Head of caudate nucleus (tissue), 42 donors: ENCODE data around the gene NCAPG.
"Not testable (repeated sequence)": the region's sequence is repeated elsewhere in the genome, so short reads cannot be mapped to it uniquely, and the experiment has no call there.

Experiments
- DNase-seq, 42 donors: peaks; one replicate each; pipeline versions ENCODE4 v3.0.0 to v3.0.0-alpha.2; 2020 to 2021; ENCODE audit warnings: mixed read lengths in 7 of 42
- intact Hi-C: fragments of 100-400 bp; cut with DNase I; formaldehyde crosslinking; loops from one replicate; pipeline ENCODE4 v1.15.0; 2022

The NCAPG gene

DNA sequence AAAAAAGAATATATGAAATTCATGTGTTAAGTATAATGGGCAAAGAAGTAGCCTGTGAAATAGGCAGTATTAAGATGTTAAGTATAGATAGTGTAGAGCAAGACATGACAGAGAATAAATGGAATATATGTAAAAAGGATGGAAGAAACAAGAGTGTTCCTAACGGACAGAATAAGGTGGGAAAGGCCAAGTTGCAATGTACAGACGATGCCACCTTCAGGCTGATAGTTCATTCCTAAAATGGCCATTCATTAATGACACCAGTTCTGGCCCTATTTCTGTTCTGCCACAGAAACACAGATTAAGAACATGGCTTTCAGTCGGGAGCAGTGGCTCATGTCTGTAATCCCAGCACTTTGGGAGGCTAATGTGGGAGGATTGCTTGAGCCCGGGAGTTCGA is 24.9 kb upstream of the NCAPG start:
- intact Hi-C loops, result no loop called here
- DNase-seq, result no peak

DNA sequence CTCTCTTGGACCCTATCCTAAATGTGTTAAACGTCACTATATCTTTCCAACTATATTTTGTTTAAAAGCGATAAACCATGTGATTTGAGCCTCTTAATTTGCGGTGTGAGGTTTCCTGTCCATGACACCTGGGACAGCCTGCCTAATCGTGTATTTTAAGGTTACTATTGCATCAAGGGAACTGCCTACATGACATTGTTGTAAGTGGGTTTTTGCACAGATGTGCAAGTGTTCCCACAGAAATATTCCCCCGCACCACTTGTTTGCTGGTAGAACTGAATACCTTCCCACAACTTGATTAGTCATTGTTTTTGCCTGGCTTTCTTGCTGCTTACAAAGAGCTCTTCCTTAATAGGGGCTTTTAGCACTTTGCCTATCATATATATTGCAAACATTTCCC is 24.2 kb upstream of the NCAPG start:
- intact Hi-C loops, result no loop called here
- peak in 21 of 42 donors; percentile 25 to 79 (median 51) for DNase-seq

DNA sequence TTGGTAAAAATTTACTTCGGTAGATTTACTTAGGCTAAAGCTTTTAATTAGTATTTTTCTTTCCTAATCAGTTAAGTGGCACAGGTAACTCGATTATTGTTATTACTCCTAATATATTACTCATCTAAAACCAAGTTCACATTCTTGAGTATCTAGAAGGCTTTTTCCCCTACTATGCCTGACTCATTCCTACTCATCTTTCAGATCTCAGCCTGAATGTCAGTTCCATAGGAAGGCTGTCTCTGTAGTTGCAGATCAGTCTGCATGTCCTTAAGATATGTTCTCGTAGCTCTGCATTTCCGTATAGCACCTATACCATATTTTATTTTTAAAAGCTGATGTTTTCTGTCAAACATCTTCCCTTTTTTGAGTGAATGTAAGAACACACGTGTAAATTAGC is 23.5 kb upstream of the NCAPG start:
- intact Hi-C loops, result no loop called here
- no peak for DNase-seq

DNA sequence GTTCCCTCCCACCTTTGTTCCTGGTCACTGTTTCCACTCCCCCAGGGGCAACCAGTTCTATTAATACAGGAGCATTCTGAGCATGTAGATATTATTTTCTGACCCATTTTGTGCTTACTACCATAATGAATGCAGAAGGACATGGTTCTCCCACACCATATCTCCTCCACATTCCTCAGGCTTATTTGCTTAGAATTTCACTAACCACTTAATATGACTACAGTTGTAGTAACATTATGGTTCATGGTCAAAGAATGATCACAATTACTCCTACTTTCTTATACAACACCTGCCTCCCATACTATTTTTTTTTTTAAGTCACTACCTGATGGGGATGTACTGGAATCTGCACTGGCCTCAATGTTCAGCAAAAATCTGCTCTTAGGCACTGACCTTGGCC is 21.8 kb upstream of the NCAPG start:
- no peak for DNase-seq
- intact Hi-C loops, result no loop called here

DNA sequence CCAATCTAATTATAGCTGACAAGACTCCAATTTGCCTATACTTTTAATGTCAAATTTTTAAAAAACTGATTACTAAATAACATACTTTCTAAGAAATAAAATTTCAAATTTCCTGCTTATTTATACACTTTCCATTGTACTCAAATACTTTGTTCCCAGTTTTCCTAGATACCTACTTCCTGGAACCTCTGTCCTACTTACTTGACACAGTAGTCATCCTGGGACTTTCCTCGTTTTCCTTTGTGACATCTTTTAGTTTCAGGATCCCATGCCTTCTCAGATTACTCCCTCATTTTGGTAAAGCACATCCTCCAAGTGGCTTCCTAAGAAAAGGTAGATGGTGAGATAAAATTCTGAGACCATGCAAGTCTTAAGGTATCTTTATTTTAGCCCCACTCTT is 16.0 kb upstream of the NCAPG start:
- intact Hi-C loops, result no loop called here
- no peak for DNase-seq

DNA sequence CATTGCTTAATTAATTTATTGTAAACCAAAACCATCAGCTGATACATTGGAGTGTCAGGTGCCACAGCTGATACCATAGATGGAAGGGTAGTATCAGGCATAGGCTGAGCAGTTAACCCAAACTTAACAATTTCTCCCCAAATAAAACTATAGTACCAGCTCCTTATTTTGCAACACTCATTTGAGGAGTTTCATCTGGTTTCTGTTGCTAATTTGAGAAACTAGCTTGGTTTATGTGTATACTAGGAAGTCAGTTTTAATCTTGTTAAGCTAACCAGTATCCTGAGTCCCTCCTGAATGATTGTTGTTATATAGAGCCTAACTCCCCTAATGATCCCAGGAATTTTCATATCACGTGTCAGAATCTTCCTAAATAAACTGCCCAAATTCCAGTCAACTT is 13.0 kb upstream of the NCAPG start:
- no peak for DNase-seq
- intact Hi-C loops, result no loop called here

DNA sequence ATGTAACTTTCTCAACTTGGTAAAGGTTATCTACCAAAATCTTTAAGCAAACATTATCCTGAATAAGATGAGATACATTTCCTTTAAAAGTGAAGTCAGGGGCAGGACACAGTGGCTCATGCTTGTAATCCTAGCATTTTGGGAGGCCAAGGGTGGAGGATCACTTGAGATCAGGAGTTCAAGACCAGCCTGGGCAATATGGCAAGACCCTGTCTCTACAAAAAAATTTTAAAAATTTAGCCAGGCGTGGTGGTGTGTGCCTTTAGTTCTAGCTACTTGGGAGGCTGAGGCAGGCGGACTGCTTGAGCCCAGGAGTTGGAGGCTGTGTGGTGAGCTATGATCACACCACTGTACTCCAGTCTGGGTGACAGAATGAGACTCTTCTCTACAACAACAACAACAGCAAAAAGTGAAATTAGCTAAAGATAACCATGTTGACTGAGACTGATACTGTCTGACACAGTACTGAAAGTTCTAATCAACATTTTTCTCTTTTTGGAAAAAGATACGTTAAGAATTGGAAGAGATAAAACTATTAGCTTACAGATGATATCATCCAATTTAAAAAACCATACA is 5.1 kb upstream of the NCAPG start:
- no peak for DNase-seq
- intact Hi-C loops, result loop anchor here (5.0 kb wide), 1 partner anchor 193 kb away; the partner anchor contains the start of gene MED28

DNA sequence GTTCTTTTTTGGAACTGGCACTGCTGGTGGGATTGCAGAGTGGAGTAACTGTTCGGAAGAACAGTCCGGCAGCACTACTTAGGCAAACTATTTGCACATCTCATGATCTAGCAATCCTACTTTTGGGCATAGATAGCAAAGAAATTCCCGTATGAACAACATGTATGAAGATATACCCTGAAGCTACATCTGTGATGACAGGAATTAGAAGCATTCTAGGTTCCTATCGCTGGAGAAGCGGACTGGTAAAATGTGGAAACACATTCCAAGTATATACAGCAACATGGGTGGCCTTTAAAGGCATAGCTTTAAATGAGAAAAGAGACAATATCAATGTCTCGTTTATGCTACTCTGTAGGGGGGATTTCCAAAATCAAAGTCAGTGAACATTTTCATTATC is 3.3 kb upstream of the NCAPG start:
- intact Hi-C loops, result loop anchor here (5.0 kb wide), 1 partner anchor 195 kb away; the partner anchor contains the start of gene MED28

DNA sequence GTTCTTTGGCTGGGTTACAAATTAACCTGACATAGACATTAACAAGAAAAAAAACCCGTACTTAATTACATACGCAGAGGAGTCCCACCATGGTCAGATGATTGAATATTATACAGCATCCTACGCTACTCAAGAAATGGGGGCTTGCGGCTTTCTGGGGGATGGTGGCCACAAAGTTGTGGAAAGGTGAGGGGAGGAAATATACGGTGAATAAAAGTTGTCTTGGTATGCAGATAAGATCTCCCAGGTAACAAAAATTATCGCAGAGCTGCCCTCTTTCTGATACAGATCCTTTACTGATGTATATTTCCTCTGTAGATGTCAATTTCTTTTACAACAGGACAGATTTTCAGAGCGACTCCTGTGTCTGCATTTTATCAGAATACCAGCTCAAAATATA is 1.1 kb upstream of the NCAPG start:
- intact Hi-C loops, result loop anchor here (2.0 to 10.0 kb wide), 3 partner anchors 197 to 255 kb away; partner anchors contain the start of genes LCORL and MED28
- no peak for DNase-seq

More for the DNA sequence above, 3.3 kb upstream of the NCAPG start:
- DNase-seq, result no peak

DNA sequence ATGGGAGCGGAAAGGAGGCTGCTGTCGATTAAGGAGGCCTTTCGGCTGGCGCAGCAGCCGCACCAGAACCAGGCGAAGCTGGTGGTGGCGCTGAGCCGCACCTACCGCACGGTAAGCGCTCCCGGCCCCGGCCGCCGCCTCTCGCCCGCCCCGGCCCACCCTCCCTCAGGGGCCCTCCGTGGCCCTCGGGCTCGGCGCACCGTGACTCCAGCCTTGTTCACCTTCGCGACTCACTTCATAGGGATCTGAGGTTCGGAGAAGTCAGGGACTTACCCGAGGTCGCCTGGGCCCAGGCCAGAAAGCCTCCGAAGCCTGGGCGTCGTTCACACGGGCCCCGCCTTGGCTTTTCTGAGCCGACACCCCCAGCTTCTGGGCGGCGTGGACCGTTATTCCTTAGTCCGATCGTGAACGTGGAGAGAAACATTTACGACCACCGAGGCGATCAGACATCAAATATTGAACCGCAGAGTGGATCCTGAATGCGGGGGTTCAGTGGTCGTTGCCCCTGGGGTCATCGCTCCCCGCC is 362 bp downstream of the NCAPG start:
- peak in 7 of 42 donors; percentile 5 to 40 (median 25) for DNase-seq
- intact Hi-C loops, result loop anchor here (2.0 to 10.0 kb wide), 2 partner anchors 210 to 256 kb away; partner anchors contain the start of gene LCORL

DNA sequence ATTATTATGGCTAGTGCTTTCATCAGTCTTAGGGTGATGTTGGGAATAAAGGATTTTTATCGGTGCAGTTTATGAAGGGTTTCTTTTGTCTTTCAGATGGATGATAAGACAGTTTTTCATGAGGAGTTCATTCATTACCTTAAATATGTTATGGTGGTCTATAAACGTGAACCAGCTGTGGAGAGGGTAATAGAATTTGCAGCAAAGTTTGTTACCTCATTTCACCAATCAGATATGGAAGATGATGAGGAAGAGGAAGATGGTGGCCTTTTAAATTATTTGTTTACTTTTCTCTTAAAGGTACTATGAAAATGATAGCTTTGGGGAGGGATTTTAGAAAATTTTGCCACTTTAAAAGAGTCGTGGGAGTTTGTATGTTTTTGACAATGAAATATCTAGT is 1.3 kb downstream of the NCAPG start:
- no peak for DNase-seq
- intact Hi-C loops, result loop anchor here (10.0 kb wide), 1 partner anchor 257 kb away; no protein-coding TSS in a partner anchor

DNA sequence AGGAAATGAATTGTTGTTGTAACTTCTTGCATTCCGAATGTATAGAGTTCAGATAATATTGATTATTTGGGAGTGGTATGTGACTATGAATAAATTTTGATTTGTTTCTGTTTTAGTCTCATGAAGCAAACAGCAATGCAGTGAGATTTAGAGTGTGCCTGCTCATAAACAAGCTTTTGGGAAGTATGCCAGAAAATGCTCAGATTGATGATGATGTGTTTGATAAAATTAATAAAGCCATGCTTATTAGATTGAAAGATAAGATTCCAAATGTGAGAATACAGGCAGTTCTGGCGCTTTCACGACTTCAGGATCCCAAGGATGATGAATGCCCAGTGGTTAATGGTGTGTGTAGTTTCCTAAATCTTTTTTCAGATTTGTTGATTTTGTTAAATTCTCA is 2.0 kb downstream of the NCAPG start:
- intact Hi-C loops, result loop anchor here (10.0 kb wide), 1 partner anchor 258 kb away; no protein-coding TSS in a partner anchor
- DNase-seq, result no peak

DNA sequence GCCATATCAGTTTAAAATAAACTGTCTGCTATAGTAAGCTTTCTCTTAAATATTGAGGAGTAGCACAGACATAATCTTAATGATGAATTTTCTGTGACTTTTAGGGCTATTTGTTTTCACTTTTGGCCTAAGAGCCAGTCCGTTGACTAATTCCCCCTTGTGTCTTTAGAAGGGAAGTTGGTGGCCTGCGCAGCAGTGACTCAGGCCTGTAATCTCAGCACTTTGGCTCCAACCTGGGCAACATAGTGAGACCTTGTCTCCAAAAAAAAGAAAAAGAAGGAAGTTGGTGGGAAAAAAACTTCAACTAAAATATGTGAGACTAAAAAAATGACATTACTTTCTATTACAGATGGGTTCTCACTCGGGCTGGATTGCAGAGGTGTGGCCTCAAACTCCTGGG is 3.4 kb downstream of the NCAPG start:
- intact Hi-C loops, result loop anchor here (10.0 kb wide), 1 partner anchor 259 kb away; no protein-coding TSS in a partner anchor
- no peak for DNase-seq

DNA sequence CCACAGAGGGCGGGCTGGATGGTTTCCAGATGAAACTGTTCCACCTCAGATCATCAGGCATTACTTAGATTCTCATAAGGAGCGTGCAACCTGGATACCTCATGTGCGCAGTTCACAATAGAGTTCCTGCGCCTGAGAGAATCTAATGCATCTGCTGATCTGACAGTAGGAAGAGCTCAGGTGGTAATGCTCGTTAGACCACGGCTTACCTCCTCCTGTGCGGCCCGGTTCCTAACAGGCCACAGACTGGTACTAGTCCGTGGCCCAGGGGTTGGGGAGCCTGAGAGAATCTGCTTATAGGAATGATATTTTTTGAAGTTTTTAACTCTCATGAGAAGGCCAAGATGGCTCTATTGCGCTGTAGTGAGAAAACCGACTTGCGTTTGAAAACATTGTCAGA is 5.4 kb downstream of the NCAPG start:
- DNase-seq, result no peak
- intact Hi-C loops, result loop anchor here (10.0 kb wide), 1 partner anchor 261 kb away; no protein-coding TSS in a partner anchor

DNA sequence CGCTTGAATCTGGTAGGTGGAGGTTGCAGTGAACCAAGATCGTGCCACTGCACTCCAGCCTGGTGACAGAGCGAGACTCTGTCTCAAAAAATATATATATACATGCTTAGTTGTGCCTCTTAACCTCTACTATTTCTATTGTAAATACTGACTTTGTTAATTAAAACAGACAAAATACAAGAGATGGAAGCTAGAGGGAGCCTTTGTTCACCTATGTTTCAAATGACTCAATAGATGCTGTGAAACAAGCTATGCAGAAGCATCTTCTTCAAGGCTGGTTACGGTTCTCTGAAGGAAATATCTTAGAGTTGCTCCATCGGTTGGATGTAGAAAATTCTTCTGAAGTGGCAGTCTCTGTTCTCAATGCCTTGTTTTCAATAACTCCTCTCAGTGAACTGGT is 6.2 kb downstream of the NCAPG start:
- peak in 2 of 42 donors; percentile 20 to 35 for DNase-seq
- intact Hi-C loops, result loop anchor here (10.0 kb wide), 1 partner anchor 262 kb away; no protein-coding TSS in a partner anchor

DNA sequence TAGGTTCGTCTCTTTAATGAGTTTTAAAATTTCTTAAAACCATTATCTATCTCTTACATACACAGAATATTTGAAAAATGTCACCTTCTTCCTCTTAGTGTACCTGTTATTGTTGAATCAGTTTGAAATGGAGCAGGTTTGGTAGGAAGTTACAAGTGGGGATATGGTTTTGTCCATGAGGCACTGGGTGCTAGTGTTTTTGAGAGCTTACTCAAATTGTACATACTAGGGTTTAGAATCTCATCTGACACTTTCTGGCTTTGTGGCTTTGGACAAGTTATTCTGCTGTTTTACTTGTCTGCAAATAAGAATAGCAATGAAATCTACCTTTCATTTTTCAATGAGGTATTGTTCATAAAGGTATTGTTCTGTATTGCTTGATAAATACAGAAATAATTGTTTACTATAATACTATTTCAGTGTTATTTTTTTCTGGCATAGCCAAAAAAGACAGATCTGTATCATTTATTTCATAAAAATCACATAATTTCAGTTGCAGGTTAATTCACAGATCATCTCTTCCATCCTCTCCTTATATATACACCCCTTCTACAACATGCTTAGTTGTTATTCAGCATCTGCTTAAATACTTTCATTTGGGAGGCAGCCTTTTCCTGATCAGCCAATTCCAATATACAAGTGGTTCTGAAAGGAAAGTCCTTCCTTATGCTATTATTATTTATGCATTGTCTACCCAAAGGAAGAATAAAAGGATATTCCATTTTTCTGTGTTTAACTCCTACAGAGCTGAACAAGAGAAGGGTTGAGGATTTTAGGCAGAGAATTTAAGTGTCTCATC is 13.3 kb downstream of the NCAPG start:
- intact Hi-C loops, result no loop called here

DNA sequence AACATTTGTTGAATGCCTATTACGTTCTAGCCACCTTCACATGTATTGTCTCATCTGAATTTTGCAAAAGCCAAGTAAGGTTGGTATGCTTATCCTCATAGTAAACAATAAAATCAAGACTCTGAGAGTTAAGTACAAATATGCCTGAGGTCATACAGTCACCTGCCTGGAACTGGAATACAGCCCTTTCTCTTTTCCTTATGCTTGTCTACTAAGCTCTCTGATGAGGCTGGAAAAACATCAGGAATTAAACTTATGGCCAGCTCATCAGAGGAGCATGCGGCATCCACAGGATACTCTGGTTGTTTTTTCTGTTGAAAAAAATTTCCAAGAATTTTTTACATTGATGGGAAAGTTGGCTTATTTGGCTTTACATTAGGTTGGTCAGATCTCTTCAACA is 35.5 kb downstream of the NCAPG start:
- intact Hi-C loops, result no loop called here
- no peak for DNase-seq

More for the DNA sequence above, 13.3 kb downstream of the NCAPG start:
- DNase-seq, result no peak

DNA sequence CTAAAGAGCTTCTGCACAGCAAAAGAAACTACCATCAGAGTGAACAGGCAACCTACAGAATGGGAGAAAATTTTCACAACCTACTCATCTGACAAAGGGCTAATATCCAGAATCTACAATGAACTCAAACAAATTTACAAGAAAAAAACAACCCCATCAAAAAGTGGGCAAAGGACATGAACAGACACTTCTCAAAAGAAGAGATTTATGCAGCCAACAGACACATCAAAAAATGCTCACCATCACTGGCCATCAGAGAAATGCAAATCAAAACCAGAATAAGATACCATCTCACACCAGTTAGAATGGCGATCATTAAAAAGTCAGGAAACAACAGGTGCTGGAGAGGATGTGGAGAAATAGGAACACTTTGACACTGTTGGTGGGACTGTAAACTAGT is 39.5 kb downstream of the NCAPG start:
- intact Hi-C loops, result not testable (repeated sequence)

DNA sequence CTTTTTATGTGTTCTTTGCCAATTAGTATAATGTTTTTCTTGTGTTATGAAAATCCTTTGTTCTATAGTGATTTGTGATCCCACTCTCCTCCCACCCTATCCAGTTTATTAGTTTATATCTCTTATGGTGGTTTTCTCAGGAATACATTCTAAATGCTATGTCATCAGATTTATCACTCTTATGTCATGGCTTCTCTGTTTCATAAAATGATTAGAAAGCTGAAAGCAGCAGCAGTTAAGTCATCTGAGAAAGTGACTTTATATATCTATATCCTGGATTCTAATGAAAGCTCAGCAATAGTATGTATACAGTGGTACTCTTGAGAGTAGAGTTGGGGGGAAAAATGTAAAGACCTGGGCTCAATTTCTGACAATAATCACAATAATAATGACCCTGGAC is 41.2 kb downstream of the NCAPG start:
- intact Hi-C loops, result no loop called here
- no peak for DNase-seq

More for the DNA sequence above, 39.5 kb downstream of the NCAPG start:
- DNase-seq, result not testable (repeated sequence)

DNA sequence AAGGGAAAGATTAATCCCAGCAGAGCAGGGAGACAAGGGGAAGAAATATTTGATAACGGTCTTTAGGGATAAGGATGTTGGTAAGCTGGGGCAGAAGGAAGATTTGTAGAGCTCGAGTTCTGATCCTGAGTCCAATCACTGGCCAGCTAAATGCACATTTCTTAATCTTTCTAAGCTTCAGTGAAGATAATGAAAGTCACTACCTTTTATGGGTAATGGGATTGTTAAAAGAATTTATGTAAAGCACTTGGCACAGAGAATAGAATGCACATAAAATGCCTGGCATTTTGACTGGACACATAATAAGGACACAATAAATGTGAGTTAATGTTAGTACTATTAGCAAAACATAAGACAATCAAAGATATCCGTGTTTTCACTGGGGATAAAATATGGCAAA is 43.3 kb downstream of the NCAPG start:
- intact Hi-C loops, result no loop called here
- no peak for DNase-seq
